ENCODE measurements around the gene INPP5A.

- TF ChIP-seq, protein P1, sequence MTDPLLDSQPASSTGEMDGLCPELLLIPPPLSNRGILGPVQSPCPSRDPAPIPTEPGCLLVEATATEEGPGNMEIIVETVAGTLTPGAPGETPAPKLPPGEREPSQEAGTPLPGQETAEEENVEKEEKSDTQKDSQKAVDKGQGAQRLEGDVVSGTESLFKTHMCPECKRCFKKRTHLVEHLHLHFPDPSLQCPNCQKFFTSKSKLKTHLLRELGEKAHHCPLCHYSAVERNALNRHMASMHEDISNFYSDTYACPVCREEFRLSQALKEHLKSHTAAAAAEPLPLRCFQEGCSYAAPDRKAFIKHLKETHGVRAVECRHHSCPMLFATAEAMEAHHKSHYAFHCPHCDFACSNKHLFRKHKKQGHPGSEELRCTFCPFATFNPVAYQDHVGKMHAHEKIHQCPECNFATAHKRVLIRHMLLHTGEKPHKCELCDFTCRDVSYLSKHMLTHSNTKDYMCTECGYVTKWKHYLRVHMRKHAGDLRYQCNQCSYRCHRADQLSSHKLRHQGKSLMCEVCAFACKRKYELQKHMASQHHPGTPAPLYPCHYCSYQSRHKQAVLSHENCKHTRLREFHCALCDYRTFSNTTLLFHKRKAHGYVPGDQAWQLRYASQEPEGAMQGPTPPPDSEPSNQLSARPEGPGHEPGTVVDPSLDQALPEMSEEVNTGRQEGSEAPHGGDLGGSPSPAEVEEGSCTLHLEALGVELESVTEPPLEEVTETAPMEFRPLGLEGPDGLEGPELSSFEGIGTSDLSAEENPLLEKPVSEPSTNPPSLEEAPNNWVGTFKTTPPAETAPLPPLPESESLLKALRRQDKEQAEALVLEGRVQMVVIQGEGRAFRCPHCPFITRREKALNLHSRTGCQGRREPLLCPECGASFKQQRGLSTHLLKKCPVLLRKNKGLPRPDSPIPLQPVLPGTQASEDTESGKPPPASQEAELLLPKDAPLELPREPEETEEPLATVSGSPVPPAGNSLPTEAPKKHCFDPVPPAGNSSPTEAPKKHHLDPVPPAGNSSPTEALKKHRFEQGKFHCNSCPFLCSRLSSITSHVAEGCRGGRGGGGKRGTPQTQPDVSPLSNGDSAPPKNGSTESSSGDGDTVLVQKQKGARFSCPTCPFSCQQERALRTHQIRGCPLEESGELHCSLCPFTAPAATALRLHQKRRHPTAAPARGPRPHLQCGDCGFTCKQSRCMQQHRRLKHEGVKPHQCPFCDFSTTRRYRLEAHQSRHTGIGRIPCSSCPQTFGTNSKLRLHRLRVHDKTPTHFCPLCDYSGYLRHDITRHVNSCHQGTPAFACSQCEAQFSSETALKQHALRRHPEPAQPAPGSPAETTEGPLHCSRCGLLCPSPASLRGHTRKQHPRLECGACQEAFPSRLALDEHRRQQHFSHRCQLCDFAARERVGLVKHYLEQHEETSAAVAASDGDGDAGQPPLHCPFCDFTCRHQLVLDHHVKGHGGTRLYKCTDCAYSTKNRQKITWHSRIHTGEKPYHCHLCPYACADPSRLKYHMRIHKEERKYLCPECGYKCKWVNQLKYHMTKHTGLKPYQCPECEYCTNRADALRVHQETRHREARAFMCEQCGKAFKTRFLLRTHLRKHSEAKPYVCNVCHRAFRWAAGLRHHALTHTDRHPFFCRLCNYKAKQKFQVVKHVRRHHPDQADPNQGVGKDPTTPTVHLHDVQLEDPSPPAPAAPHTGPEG (CRISPR knock-in tag; IDR thresholded peaks at IDR 0.05): no peak
- TF ChIP-seq EZH2 (conservative IDR thresholded peaks at IDR 0.05; ENCODE audit: low read depth, low read length) (no peak), FOXM1 (CRISPR knock-in tag; IDR thresholded peaks at IDR 0.05) (no peak), MTA1 (CRISPR knock-in tag; IDR thresholded peaks at IDR 0.05; ENCODE audit: borderline replicate concordance) (no peak), ZNF543 (CRISPR knock-in tag; IDR thresholded peaks at IDR 0.05) (no peak), ASH2L (IDR thresholded peaks at IDR 0.05; ENCODE audit: insufficient read length, low read depth, low read length) (no peak), E2F2 (CRISPR knock-in tag; IDR thresholded peaks at IDR 0.05; ENCODE audit: borderline replicate concordance) (no peak), SP2 (CRISPR knock-in tag; IDR thresholded peaks at IDR 0.05) (no peak), TCF7L2 (IDR thresholded peaks at IDR 0.05; ENCODE audit: low read depth, low read length) (no peak), BCL3 (CRISPR knock-in tag; IDR thresholded peaks at IDR 0.05) (no peak), TOE1 (CRISPR knock-in tag; IDR thresholded peaks at IDR 0.05) (no peak)
- TF ChIP-seq, protein P2, sequence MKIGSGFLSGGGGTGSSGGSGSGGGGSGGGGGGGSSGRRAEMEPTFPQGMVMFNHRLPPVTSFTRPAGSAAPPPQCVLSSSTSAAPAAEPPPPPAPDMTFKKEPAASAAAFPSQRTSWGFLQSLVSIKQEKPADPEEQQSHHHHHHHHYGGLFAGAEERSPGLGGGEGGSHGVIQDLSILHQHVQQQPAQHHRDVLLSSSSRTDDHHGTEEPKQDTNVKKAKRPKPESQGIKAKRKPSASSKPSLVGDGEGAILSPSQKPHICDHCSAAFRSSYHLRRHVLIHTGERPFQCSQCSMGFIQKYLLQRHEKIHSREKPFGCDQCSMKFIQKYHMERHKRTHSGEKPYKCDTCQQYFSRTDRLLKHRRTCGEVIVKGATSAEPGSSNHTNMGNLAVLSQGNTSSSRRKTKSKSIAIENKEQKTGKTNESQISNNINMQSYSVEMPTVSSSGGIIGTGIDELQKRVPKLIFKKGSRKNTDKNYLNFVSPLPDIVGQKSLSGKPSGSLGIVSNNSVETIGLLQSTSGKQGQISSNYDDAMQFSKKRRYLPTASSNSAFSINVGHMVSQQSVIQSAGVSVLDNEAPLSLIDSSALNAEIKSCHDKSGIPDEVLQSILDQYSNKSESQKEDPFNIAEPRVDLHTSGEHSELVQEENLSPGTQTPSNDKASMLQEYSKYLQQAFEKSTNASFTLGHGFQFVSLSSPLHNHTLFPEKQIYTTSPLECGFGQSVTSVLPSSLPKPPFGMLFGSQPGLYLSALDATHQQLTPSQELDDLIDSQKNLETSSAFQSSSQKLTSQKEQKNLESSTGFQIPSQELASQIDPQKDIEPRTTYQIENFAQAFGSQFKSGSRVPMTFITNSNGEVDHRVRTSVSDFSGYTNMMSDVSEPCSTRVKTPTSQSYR (CRISPR knock-in tag; IDR thresholded peaks at IDR 0.05; ENCODE audit: borderline replicate concordance): no peak
These were observed 248.9 kb downstream of the INPP5A start for GRCh38 chr10:132786476-132786883.

All from HepG2 (cell line).